Stimulated activated CD8-positive, alpha-beta memory T cell treated with anti-CD3 and anti-CD28 coated beads, Interleukin-15, amount 100 ng/mL, for 4 hours (primary cell): ENCODE results near the gene TXNDC15.
"Not testable (repeated sequence)": the region's sequence is repeated elsewhere in the genome, so short reads cannot be mapped to it uniquely, and the experiment has no call there.

Experiments
- DNase-seq, 2 donors: peaks; one replicate each; pipeline ENCODE4 v3.0.0-alpha.2; 2020; ENCODE audit warnings: low read depth in 2 of 2

The TXNDC15 gene

GRCh38 chr5:134878403-134878802 is 4.2 kb downstream of the TXNDC15 start:
- no peak for DNase-seq

GRCh38 chr5:134879456-134879855 is 5.3 kb downstream of the TXNDC15 start:
- DNase-seq = no peak

GRCh38 chr5:134880937-134881336 is 6.8 kb downstream of the TXNDC15 start:
- DNase-seq = not testable (repeated sequence)

- DNase-seq = not testable (repeated sequence)
These were observed 7.5 kb downstream of the TXNDC15 start for GRCh38 chr5:134881711-134882110.

GRCh38 chr5:134887593-134888159 is 13.5 kb downstream of the TXNDC15 start:
- DNase-seq = no peak

GRCh38 chr5:134889335-134889734 is 15.2 kb downstream of the TXNDC15 start:
- DNase-seq = no peak

- DNase-seq = no peak
These were observed 17.3 kb downstream of the TXNDC15 start for GRCh38 chr5:134891473-134891872.

GRCh38 chr5:134892282-134892681 is 18.1 kb downstream of the TXNDC15 start:
- no peak for DNase-seq

GRCh38 chr5:134892926-134893325 is 18.8 kb downstream of the TXNDC15 start:
- DNase-seq = no peak

GRCh38 chr5:134893748-134894505 is 19.8 kb downstream of the TXNDC15 start:
- DNase-seq = no peak

- no peak for DNase-seq
These were observed 28.1 kb downstream of the TXNDC15 start for GRCh38 chr5:134902071-134902801.

GRCh38 chr5:134904610-134905245 is 30.6 kb downstream of the TXNDC15 start, which contains the start of gene PCBD2:
Gene PCBD2, plus strand, starts transcription at chr5:134905131. Its CDS starts 9 bp downstream, at chr5:134905140.
- DNase-seq = peak; percentile 82 to 83

- peak; percentile 16 to 37 for DNase-seq
These were observed 31.2 kb downstream of the TXNDC15 start for GRCh38 chr5:134905246-134905996.

GRCh38 chr5:134906811-134907210 is 32.6 kb downstream of the TXNDC15 start:
- no peak for DNase-seq

GRCh38 chr5:134910752-134911151 is 36.6 kb downstream of the TXNDC15 start:
- not testable (repeated sequence) for DNase-seq

- DNase-seq = no peak
These were observed 37.4 kb downstream of the TXNDC15 start for GRCh38 chr5:134911285-134912206.

- DNase-seq = no peak
These were observed 39.1 kb downstream of the TXNDC15 start for GRCh38 chr5:134913254-134913653.

- DNase-seq = no peak
These were observed 39.6 kb downstream of the TXNDC15 start for GRCh38 chr5:134913795-134914194.

GRCh38 chr5:134917070-134917815 is 43.1 kb downstream of the TXNDC15 start:
- DNase-seq = no peak

- no peak for DNase-seq
These were observed 44.7 kb downstream of the TXNDC15 start for GRCh38 chr5:134918861-134919260.
